SK-N-SH treated with all-trans-retinoic acid at 6 μM for 48 hours (cell line): ENCODE data around the gene KLHL18.

Experiments used
- ARNTL ChIP-seq: fragments of 450-650 bp; formaldehyde crosslinking; IDR thresholded peaks from 2 replicates; pipeline ENCODE4 v1.5.0; 2020; ENCODE audit warnings: low read depth, mild to moderate bottlenecking, moderate library complexity, borderline replicate concordance
- ESRRG ChIP-seq: fragments of 250-450 bp; sonication (Bioruptor Pico); IDR thresholded peaks from 2 replicates; pipeline ENCODE4 v1.6.1; 2021; ENCODE audit warnings: mild to moderate bottlenecking
- GLIS3 ChIP-seq: fragments of 250-450 bp; sonication (Bioruptor Pico); IDR thresholded peaks from 2 replicates; pipeline ENCODE4 v1.5.0; 2020; ENCODE audit warnings: mild to moderate bottlenecking, moderate library complexity
- ISL1 ChIP-seq: fragments of 250-450 bp; sonication (Bioruptor Pico); IDR thresholded peaks from 2 replicates; pipeline ENCODE4 v2.1.2; 2022; ENCODE audit warnings: mild to moderate bottlenecking, moderate library complexity
- OSR1 ChIP-seq: fragments of 250-450 bp; sonication (Bioruptor Pico); IDR thresholded peaks from 2 replicates; pipeline ENCODE4 v1.8.0; 2022; ENCODE audit warnings: moderate library complexity, mild to moderate bottlenecking, inconsistent platforms
- TCF4 ChIP-seq: fragments of 250-450 bp; sonication (Bioruptor Pico); IDR thresholded peaks from 2 replicates; pipeline ENCODE4 v1.8.0; 2021; ENCODE audit warnings: mild to moderate bottlenecking, moderate library complexity, borderline replicate concordance
- ZNF8 ChIP-seq: fragments of 450-650 bp; formaldehyde crosslinking; IDR thresholded peaks from 2 replicates; pipeline ENCODE4 v1.5.0; 2020; ENCODE audit warnings: mild to moderate bottlenecking, moderate library complexity
- TF ChIP-seq, protein P1 (sequence below): fragments of 250-450 bp; sonication (Bioruptor Pico); IDR thresholded peaks from 2 replicates; pipeline ENCODE4 v1.8.0; 2020; ENCODE audit warnings: mild to moderate bottlenecking, moderate library complexity, borderline replicate concordance
- TF ChIP-seq, protein P2 (sequence below): fragments of 250-450 bp; sonication (Bioruptor Pico); IDR thresholded peaks from 2 replicates; pipeline ENCODE4 v1.5.1; 2021; ENCODE audit warnings: mild to moderate bottlenecking, moderate library complexity

GRCh38 chr3:47315069-47315647, 32.4 kb downstream of the KLHL18 start:
- TF ChIP-seq, protein P1, sequence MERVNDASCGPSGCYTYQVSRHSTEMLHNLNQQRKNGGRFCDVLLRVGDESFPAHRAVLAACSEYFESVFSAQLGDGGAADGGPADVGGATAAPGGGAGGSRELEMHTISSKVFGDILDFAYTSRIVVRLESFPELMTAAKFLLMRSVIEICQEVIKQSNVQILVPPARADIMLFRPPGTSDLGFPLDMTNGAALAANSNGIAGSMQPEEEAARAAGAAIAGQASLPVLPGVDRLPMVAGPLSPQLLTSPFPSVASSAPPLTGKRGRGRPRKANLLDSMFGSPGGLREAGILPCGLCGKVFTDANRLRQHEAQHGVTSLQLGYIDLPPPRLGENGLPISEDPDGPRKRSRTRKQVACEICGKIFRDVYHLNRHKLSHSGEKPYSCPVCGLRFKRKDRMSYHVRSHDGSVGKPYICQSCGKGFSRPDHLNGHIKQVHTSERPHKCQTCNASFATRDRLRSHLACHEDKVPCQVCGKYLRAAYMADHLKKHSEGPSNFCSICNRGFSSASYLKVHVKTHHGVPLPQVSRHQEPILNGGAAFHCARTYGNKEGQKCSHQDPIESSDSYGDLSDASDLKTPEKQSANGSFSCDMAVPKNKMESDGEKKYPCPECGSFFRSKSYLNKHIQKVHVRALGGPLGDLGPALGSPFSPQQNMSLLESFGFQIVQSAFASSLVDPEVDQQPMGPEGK (CRISPR knock-in tag): no peak
- TF ChIP-seq TCF4 (no peak), ESRRG (CRISPR knock-in tag) (no peak), ZNF8 (CRISPR knock-in tag) (no peak), ISL1 (no peak), GLIS3 (CRISPR knock-in tag) (no peak), ARNTL (CRISPR knock-in tag) (no peak), OSR1 (no peak)
- TF ChIP-seq, protein P2, sequence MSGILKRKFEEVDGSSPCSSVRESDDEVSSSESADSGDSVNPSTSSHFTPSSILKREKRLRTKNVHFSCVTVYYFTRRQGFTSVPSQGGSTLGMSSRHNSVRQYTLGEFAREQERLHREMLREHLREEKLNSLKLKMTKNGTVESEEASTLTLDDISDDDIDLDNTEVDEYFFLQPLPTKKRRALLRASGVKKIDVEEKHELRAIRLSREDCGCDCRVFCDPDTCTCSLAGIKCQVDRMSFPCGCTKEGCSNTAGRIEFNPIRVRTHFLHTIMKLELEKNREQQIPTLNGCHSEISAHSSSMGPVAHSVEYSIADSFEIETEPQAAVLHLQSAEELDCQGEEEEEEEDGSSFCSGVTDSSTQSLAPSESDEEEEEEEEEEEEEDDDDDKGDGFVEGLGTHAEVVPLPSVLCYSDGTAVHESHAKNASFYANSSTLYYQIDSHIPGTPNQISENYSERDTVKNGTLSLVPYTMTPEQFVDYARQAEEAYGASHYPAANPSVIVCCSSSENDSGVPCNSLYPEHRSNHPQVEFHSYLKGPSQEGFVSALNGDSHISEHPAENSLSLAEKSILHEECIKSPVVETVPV (CRISPR knock-in tag): no peak
